ENCODE results near the gene RALGAPA2.

The RALGAPA2 gene

GRCh38 chr20:20528861-20529260 is 183.6 kb downstream of the RALGAPA2 start:
- no peak for DNase-seq

- DNase-seq, result no peak
Measured at GRCh38 chr20:20527661-20528060, 184.8 kb downstream of the RALGAPA2 start.

- DNase-seq, result no peak
Measured at GRCh38 chr20:20525756-20526155, 186.7 kb downstream of the RALGAPA2 start.

- no peak for DNase-seq
Measured at GRCh38 chr20:20525214-20525613, 187.2 kb downstream of the RALGAPA2 start.

GRCh38 chr20:20524756-20525155 is 187.7 kb downstream of the RALGAPA2 start:
- no peak for DNase-seq

- DNase-seq, result peak; percentile 10
Measured at GRCh38 chr20:20521736-20522135, 190.7 kb downstream of the RALGAPA2 start.

GRCh38 chr20:20520776-20521175 is 191.7 kb downstream of the RALGAPA2 start:
- DNase-seq, result no peak

- no peak for DNase-seq
Measured at GRCh38 chr20:20519269-20519668, 193.2 kb downstream of the RALGAPA2 start.

GRCh38 chr20:20518263-20518662 is 194.2 kb downstream of the RALGAPA2 start:
- DNase-seq, result no peak

- no peak for DNase-seq
Measured at GRCh38 chr20:20517296-20517695, 195.1 kb downstream of the RALGAPA2 start.

GRCh38 chr20:20513720-20514119 is 198.7 kb downstream of the RALGAPA2 start:
- DNase-seq, result no peak

- no peak for DNase-seq
Measured at GRCh38 chr20:20505554-20505953, 206.9 kb downstream of the RALGAPA2 start.

- DNase-seq, result no peak
Measured at GRCh38 chr20:20503777-20504530, 208.5 kb downstream of the RALGAPA2 start.

GRCh38 chr20:20501128-20501527 is 211.3 kb downstream of the RALGAPA2 start:
- DNase-seq, result no peak

- DNase-seq, result no peak
Measured at GRCh38 chr20:20500312-20500711, 212.1 kb downstream of the RALGAPA2 start.

- no peak for DNase-seq
Measured at GRCh38 chr20:20499439-20499838, 213.0 kb downstream of the RALGAPA2 start.

- no peak for DNase-seq
Measured at GRCh38 chr20:20498076-20498861, 214.2 kb downstream of the RALGAPA2 start.

- DNase-seq, result no peak
Measured at GRCh38 chr20:20497242-20497978, 215.0 kb downstream of the RALGAPA2 start.

- DNase-seq, result no peak
Measured at GRCh38 chr20:20495729-20496503, 216.5 kb downstream of the RALGAPA2 start.

- no peak for DNase-seq
Measured at GRCh38 chr20:20493701-20494100, 218.7 kb downstream of the RALGAPA2 start.

- DNase-seq, result peak; percentile 7
Measured at GRCh38 chr20:20492521-20493332, 219.7 kb downstream of the RALGAPA2 start.

GRCh38 chr20:20491784-20492264 is 220.6 kb downstream of the RALGAPA2 start:
- no peak for DNase-seq

Data from NCI-H2029 (cell line).